ENCODE results near the gene IGFBP4.

The IGFBP4 gene

DNA sequence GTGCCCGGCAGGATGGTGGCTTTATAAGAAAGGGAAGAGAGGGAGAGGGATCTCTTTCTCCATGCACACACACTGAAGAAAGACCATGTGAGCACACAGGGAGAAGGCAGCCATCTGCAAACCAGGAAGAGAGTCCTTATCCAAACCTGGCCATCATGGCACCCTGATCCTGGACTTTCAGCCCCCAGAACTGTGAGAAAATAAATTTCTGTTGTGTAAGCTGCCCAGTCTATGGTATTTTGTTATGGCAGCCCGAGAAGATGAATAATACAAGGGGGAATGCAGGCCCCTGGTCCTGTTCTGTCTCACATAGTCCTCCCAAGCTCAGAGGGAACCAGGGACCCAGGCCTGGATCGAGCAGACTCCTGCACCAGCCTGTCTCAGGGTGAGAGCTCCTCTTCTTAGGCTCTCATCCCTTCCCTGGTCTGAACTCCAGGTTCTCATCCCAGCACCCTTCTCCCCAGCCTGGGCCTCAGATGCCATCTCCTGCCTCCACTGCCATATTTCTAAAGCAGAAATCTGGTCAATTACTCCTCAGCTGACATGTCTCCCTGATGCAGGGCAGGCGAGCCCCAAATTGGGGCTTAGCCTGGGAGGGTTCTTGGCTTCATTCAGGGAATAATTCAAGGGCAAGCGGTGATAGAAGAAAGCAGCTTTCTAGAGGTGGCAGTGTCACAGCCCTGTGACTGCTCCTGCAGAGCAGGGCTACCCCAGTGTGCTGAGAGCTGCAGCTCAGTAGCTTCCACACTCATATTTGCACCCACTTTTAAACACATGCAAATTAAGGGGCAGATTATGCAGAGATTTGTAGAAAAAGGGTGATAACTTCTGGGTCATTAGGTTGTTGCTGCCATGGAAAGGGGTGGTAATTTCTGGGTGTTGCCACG lies 28.8 kb downstream of the IGFBP4 start:
- no peak for DNase-seq (ENCODE audit: low spot score)

DNA sequence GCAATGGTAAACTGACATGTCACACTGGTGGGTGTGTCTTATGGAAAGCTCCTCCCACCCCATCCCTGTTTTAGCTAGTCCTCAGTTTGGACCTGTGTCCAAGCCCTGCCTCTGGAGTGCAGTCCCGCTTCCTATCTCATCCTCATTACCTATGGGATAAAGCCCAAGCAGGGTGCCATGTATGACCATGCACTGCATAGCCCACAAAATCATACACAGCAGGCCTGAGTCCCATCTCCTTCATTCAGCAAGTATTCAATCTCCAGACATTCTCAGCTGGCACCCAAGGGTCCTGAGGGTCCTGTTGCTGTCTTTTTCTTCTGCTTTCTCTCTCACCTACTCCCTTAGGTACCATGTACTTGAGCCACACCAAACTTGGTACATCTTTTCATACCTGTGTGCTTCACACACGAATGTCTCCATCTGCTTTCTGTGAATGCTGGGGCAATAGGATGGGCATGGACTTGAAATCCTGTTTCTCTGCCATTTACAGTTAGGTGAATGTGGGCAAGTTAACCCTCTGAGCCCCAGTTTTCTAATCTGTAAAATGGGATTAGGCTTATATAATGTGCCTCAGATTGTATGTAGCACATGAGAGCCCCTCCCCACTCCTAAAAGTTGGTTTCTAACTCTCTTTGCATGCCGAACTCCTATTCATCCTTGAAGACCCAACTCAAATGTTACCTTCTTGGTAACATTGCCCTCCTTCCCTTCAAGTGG lies 29.6 kb downstream of the IGFBP4 start:
- no peak for DNase-seq (ENCODE audit: low spot score)

DNA sequence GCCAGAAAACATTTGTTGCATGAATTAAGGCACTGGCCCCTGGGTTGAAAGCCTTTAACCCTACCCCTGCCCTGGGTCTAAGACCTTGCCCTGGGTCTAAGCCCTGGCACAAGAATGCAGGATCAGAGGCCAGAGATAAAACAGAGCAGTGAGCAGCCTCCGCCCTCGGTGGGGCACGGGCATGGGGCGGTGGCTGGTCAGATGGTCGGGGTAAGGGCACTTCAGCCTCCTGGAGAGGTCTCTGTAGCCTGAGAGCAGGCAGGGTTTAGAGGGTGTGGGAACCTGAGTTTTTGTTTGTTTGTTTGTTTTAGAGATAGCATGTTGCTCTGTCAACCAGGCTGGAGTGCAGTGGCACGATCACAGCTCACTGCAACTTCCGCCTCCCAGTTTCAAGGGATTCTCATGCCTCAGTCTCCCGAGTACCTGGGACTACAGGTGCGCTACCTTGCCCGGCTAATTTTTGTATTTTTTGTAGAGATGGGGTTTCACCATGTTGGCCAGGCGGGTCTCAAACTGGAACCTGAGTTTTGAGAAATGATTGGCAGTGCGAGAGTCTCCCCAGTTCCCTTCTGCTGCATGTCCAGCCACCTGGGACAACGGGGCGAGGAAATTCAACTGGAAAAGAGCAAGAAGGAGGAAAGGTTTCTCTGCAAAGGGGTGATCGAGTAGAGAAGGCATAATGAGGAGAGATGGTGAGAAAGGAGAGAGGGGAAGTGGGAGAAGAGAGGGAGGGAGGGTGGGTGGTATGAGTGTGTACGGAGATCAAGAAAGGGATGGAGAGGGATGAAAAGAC lies 30.5 kb downstream of the IGFBP4 start:
- DNase-seq (ENCODE audit: low spot score): no peak

DNA sequence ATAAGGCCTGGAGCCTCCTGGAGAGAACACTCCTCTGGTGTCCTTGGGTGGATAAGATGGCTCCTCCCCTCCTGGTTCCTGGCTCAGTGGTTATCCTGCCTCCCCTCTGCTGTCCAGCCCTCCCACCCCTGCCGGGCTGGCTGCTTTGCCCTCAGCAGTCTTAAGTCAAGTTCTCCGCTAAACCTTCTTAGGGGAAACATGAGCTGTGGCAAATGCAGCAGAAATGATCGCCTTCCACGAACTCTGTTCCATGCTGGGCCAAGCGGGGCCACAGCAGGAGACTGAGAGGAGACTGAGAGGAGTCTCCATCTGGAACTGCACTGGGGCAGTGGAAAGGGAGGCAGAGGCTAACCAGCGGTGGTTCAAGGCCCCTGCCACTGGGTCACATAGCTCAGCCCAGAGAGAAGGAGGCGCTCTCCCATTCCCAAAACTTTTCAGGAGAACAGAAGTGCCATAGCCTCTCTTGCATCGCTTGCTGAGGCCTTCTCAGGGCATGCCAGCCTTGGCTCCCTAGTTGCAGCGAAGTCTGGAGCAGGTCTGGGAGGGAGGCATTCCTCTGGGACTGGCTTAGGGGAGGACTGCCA lies 31.3 kb downstream of the IGFBP4 start:
- DNase-seq (ENCODE audit: low spot score): no peak

DNA sequence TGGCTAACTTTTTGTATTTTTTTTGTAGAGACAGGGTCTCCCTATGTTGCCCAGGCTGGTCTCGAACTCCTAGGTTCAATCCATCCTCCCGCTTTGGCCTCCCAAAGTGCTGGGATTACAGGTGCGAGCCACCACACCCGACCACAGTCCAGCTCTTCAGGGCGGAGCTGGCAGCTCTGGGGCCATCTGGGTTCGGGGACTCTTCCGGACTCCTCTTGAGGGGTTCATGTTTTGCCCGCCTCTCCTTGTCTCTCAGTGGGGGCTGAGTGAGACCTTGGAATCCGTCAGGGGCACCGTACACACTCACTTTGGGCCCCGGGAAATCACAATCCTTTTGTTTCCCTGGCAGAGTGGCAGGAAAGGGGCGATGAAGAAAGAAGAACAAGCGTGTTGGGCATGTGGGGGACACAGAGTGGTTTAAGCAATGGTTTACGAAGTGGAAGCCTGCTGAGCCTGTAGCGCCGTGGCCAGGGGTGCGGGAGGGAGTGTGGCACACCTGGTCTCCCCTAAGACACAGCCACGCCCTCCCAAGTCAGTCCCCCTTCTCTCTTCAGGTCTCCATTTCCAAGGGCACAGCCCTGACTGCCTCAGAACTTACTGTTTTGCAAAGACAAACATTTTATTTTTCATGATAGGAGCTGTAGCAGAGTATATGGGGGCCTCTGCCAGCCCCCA lies 32.1 kb downstream of the IGFBP4 start:
- DNase-seq (ENCODE audit: low spot score): no peak

DNA sequence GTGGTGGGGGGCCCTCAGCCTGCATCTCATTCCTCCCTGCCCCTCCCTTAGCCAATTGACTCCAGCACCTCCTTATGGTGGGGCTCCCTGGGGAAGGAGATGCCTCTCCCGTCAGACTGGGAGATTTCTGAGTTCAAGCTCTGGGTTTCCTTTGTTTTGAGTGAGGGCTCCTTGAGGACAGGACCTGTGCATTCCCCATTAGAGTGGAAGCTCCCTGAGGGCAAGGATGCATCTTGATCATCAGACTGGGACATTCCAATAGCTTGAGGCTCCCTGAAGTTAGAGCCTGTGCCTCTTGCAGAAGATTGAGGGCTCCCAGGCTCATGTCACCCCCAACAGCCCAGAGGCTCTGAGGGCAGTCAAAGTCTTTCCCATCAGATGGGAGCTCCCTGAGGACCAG lies 34.5 kb downstream of the IGFBP4 start:
- no peak for DNase-seq (ENCODE audit: low spot score)

DNA sequence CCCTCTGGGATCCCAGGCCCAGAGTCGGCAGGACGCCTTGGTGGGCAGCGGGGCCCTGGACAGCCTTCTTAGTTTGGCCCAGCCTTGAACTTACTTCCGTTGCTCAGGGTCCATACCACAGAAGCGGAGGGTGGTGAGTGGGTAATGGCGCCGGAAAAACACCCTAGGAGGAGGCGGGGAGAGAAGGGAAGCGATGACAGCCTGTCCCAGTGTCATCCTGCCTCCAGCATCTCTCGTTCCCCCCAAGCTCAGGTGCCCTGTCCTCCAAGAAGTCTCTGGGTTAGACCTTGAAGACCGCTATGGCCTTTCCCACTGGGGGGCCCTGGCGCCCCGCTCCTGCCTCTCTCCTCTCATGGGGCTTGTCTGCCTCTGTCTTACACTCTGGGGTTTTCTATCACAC lies 35.2 kb downstream of the IGFBP4 start:
- no peak for DNase-seq (ENCODE audit: low spot score)

DNA sequence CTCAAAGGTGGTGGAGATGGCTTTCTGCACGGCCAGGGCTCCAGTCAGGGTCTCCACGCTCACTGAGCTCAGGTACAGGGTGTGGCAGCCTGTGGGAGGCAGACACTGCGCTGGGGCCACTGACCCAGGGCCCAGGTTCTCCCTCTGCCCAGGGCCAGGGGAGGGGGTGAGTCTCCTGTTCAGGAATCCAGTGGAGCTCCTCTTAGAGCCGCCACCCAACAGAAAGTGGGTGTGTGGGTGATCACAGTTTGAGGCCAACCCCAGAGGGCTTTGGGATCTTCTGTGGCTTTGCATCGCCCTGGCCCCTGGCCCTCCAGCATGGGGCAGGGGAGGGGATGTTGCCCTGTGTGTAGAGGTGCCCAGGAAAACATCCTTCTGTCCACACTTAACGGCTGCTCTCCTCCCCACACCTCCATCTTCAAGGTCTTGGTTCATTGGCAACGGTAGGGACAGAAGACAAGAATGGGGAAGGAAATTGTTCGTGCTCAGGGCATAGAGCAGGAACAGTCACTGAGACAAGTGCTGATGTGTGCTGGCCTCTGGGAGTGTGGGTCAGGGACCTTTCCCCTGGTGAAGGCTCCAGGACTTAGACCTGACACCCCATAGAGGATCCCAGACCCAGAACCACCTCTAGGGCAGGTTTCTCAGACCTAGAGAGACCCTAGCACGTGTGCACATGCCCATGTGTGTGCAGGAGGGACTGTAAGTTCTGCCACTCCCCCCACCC lies 36.7 kb downstream of the IGFBP4 start:
- no peak for DNase-seq (ENCODE audit: low spot score)

DNA sequence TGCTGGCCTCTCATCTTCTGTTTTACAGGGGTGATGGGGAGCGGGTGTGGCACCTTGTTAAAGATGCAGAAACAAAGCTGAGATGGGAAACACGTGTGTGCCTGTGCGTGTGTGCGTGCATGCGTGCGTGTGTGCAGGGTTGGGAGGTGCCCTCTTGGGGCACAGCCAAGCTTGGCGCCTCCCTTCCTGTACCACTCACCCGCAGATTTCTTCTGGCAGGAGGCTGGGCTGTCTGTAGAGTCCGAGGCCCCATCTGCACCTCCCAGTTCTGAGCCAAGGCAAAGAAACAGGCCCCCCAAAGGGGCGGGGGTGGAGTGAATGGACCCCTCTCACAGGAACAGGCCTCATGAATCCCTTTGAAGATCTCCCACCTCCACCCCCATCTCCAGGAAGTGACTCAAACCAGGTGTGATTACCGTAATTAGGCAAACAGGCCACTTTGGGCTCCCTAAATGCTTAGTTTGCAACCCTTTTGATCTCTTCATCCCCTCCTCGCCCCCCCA lies 37.3 kb downstream of the IGFBP4 start:
- no peak for DNase-seq (ENCODE audit: low spot score)

DNA sequence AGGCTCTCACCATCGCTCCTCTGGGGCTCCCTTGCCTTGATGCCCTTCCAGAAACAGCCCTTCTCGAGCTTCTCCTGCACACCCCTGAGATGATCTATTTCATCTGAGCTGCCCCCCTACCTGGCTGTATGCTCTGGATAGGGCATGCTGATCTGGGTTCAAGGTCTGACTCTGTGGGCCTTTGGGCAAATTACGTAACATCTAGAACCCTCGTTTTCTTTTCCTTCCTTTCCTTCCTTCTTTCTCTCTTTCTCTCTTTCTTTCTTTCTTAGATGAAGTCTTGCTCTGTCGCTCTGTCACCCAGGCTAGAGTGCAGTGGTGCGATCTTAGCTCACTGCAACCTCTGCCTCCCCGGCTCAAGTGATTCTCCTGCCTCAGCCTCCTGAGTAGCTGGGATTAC lies 37.9 kb downstream of the IGFBP4 start:
- DNase-seq (ENCODE audit: low spot score): no peak

DNA sequence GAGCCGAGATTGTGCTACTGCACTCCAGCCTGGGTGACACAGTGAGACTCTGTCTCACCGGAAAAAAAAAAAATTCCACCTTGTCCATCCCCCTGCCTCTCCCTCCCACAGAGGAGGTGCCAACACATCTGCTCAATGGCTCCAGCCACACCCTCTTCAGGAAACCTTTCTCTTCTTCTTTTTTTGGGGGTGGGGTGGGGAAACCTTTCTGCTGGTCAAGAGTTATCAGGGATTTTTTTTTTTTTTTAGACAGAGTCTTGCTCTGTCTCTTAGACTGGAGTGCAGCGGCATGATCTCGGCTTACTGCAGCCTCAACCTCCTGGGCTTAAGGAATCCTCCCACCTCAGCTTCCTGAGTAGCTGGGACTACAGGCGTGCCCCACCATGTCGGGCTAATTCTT lies 39.5 kb downstream of the IGFBP4 start:
- DNase-seq (ENCODE audit: low spot score): no peak

DNA sequence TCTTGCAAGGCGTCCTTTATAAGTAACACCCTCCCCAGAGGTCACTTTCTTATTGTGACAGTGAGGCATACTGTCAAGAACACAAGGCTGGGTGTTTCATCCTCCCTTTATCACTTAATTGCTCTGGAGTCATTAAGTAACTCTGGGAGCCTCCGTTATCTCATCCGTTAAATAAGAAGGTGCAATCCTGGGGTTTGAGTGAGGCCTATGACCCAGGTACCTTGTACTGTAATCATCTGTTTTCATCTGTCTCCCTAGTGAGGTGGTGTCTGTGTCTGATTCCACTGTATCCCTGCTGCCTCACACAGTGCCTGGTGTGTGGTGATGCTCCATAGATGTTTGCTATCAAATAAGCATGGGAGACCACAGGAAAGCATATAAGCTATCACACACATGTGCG lies 40.4 kb downstream of the IGFBP4 start:
- no peak for DNase-seq (ENCODE audit: low spot score)

DNA sequence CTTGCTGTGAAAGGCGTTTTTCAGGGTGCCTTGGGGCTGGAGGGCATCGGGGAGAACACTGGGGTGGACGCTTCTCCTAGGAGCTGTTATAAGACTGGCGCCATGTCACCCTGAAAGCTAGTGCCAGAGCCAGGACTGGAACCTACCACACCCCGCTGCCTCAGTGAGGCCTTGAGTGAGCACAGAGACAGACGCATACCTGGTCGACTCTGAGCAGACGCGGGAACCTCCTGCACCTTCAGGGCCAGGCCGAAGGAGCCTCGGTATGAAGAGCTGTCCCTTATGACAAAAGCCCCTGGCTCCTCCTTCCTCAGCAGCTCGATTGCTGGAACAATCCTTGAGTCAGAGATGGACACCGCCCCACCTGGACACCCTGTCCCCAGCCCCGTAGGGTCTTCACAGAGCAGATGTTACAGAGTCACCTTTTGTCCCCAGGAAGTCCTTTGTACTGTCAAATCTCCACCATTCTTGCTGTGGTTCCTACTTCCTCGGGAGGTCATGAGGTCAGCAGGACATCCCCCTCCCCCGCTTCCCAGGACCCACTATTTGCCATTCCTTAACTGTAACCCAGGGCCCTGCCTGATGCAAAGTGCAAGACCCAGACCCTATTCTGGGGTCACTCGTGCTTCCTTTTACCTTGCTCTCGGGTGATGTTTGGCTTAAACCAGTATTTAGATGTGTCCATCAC lies 41.2 kb downstream of the IGFBP4 start:
- DNase-seq (ENCODE audit: low spot score): no peak

DNA sequence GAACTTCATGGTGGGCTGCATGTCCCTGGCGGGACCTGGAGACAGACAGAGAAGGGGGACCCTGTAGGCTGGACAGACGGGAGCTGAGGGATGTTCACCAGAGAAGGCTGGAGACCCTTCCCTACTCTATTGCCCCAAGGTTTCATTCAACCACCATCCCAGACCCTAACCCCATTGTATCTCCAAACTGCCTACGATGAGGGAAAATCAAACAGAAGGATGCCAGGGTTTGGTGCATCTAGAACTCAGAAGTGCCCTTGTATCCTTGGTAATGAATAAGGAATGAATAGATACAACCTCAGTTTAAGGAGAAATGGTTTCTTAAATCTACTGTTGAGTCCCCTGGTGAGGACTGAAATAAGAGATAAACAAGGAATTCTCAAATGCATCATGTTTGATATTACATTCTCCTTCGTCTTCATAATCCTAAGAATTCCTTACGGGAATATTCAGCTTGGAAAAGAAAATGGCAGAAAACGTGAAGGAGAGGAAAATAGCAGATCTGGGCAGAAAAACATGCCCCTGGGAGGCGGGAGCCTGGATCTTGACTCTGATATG lies 41.8 kb downstream of the IGFBP4 start:
- DNase-seq (ENCODE audit: low spot score): no peak

DNA sequence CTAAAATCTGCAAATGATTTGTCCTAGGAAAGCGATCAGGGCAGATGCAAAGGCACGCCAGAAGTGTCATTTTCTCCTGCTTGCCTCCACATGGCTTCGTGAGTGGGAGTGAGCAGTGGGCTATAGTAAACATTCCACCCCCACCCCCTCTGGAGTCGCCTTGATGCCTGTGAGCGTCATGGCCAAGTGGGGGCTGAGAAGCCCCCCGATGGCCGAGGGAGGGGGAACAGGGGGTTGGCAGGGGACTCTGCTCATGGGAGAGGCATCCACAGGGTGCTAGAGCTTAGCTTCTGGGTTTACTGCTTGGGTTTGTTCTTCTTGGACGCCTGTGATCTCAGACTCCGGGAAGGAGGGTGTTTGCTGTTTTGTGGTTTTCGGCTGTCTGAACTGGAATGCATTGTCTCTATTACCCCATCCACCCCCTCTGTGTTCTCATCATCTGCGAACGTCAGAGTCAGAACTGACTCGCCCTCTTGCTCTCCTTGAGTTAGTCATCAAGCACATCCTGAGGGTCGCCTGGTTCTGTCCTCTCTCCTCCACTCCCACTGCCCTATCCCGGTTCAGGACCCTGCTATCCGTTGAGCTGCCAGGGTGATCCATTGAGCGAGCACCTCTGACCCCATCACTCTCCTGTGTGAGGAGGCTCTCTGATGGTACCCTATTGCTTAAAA lies 42.7 kb downstream of the IGFBP4 start:
- DNase-seq (ENCODE audit: low spot score): peak; percentile 71

DNA sequence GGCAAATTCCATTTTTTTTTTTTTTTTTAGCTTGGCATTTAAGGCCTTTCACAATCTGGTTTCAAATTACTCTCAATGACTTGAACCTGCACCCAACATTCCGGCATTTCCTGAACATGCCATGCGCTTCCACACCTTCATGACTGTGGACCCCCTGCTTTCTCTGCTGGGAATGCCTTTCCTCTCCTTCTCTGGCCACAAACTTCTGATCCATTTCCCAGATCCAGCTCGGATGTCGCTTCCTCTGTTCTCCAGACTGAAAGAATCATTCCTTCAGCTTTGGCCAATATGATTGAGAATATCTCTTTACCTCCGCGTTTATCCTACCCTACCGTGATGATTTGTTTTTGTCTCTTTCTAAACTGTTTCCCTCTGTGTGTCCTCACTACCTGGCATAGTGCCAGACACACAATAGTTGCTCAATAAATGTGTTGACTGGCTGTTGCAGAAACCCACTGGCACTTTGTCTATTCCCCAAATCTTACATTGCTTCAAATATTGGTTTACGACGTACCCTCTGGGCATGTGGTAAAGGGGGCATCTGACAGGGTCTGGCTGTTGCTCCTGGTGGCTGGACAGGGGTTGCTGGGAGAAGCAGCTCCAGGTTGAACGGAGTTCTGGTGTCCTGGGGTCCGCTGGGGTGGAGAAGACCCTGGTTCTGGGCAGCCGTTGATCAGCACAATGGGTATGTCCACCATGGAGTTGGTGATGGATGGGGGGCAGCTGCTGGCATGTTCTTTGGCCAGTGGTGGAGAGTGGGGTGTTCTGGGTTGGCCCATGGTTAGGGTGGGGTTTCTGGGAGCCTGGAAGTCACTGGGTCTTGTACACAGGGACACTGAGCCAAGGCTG lies 43.5 kb downstream of the IGFBP4 start:
- peak; percentile 11 for DNase-seq (ENCODE audit: low spot score)

DNA sequence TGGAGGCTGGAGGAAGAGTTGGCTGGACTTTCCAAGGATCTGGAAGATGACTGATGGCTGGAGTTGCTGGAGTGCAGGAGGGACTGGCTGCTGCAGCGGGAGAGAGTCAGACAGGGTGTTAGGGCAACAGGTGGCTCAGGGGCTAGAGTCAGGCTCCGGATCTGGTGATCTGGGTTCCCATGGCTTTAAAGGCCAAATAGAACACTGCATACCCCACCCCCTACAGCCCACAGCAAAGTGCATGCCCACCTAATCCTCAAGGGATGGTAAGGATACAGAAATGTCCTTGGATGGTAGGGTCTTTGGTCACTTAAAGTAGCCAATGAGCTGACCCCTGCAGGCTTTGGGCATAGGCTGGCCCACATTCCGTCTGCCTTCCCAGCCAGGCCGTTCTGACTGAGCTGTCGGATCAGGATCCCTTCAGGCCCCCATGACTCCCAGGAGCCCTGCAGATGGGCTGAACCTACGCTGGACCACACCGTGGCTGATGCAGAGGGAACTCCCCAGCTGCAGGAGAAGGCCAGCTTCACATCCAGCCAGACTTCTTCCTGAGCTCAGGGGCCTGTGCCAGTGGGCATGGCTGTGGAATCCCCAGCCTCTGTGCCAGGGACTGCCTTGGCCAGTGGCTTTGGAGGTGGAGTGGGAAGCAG lies 44.2 kb downstream of the IGFBP4 start:
- no peak for DNase-seq (ENCODE audit: low spot score)

DNA sequence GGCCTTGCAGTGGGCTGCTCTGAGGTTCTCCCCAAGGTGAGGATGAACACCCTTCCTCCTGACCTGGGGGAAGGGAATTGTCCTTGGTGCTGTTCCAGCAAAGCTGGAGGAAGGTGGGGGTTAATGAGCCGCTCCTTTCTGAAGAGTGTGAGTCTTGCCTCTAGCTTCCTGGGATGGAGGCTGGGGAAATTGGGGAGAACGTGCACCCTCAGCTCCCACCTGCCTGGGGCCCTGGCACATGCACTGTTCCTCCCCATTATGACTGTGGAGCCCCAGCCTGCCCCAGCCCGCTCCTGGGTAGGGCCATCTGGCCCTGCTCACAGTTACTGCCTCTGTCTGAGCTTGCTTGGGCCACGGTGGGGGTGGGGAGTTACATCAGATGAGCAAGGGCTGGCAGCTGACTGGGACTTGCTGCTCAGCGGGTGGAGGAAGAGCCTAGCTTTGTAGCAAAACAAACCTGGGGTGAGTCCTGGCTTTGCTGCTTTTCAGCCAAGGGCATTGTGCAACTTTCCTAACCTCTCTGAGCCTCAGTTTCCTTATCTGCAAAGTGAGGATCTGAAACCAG lies 47.1 kb downstream of the IGFBP4 start:
- no peak for DNase-seq (ENCODE audit: low spot score)
